HG03460 (cell line): Measurements from ENCODE around the gene SMAD6.

Experiments used
- ATAC-seq: cut with Tn5 transposase; IDR thresholded peaks from one replicate; pipeline ENCODE4 v1.9.1; 2021; ENCODE audit not compliant: unreplicated experiment

The SMAD6 gene

GRCh38 chr15:66786708-66787488, 84.9 kb downstream of the SMAD6 start:
- no peak for ATAC-seq

GRCh38 chr15:66787489-66787871, 85.4 kb downstream of the SMAD6 start:
- no peak for ATAC-seq

GRCh38 chr15:66788024-66788423, 86.0 kb downstream of the SMAD6 start:
- no peak for ATAC-seq

- ATAC-seq: no peak
Observed at GRCh38 chr15:66789029-66790025, 87.3 kb downstream of the SMAD6 start.

- ATAC-seq: no peak
Observed at GRCh38 chr15:66795851-66796250, 93.8 kb downstream of the SMAD6 start.

GRCh38 chr15:66796343-66796742, 94.3 kb downstream of the SMAD6 start:
- no peak for ATAC-seq

GRCh38 chr15:66797921-66798320, 95.9 kb downstream of the SMAD6 start:
- no peak for ATAC-seq

GRCh38 chr15:66798426-66799061, 96.5 kb downstream of the SMAD6 start:
- ATAC-seq: no peak

- no peak for ATAC-seq
Observed at GRCh38 chr15:66799242-66799641, 97.2 kb downstream of the SMAD6 start.

GRCh38 chr15:66800584-66801235, 98.7 kb downstream of the SMAD6 start:
- no peak for ATAC-seq

- no peak for ATAC-seq
Observed at GRCh38 chr15:66801266-66801665, 99.2 kb downstream of the SMAD6 start.

GRCh38 chr15:66802025-66803001, 100.3 kb downstream of the SMAD6 start:
- ATAC-seq: no peak

GRCh38 chr15:66803182-66803729, 101.2 kb downstream of the SMAD6 start:
- no peak for ATAC-seq

- ATAC-seq: no peak
Observed at GRCh38 chr15:66803749-66804148, 101.7 kb downstream of the SMAD6 start.

GRCh38 chr15:66805202-66805885, 103.3 kb downstream of the SMAD6 start:
- ATAC-seq: no peak

- no peak for ATAC-seq
Observed at GRCh38 chr15:66808181-66808824, 106.3 kb downstream of the SMAD6 start.

GRCh38 chr15:66809664-66810063, 107.6 kb downstream of the SMAD6 start:
- no peak for ATAC-seq

- ATAC-seq: no peak
Observed at GRCh38 chr15:66815318-66815717, 113.3 kb downstream of the SMAD6 start.
